Body of pancreas (tissue), 4 donors: Measurements from ENCODE around the gene TM2D1.

Experiments
- CTCF ChIP-seq, 7 experiments: fragments of 450-650 bp in 4 of 7; fragments of 200-600 bp in 3 of 7; sonication (generic) in 3 of 7; IDR thresholded peaks; one replicate each; pipeline ENCODE4 v1.5.1; 2016 to 2019; ENCODE audit warnings: antibody characterized with exemption in 7 of 7
- POLR2A ChIP-seq, 3 donors: fragments of 450-650 bp; IDR thresholded peaks; one replicate each; pipeline ENCODE4 v1.6.1; 2016; ENCODE audit warnings: antibody characterized with exemption in 3 of 3, mild to moderate bottlenecking in 2 of 3

- no peak for TF ChIP-seq CTCF (IDR thresholded peaks at IDR 0.05)
- no peak for TF ChIP-seq POLR2A (IDR thresholded peaks at IDR 0.05)
These were observed 82.3 kb downstream of the TM2D1 start for GRCh38 chr1:61642475-61643232.
